ENCODE data around the gene TFF3. TPM values are rescaled to one million over a fixed set of nuclear protein-coding genes. Genes with fewer than 3 reads are reported as not detected.
A peak's percentile ranks its signal among the peaks of the same experiment; 100 is the strongest.

Gene TFF3
- total RNA-seq, 1 donor from 2014 or later, result 40.3 TPM

- Mint-ChIP-seq H3K9me3 (ENCODE audit: low read depth) (no peaks in the 10 kb centered on the region), H3K36me3 (ENCODE audit: insufficient read depth) (no peaks in the 10 kb centered on the region), H3K4me1 (ENCODE audit: low read depth) (peaks cover 2% of the 10 kb centered on the region), H3K27me3 (peaks cover 2% of the 10 kb centered on the region), H3K4me3 (ENCODE audit: low read depth) (no peak overlapping the region), H3K27ac (no peak overlapping the region)
- no peak for DNase-seq (ENCODE audit: low spot score, unreplicated experiment)
- TF ChIP-seq, protein P1, sequence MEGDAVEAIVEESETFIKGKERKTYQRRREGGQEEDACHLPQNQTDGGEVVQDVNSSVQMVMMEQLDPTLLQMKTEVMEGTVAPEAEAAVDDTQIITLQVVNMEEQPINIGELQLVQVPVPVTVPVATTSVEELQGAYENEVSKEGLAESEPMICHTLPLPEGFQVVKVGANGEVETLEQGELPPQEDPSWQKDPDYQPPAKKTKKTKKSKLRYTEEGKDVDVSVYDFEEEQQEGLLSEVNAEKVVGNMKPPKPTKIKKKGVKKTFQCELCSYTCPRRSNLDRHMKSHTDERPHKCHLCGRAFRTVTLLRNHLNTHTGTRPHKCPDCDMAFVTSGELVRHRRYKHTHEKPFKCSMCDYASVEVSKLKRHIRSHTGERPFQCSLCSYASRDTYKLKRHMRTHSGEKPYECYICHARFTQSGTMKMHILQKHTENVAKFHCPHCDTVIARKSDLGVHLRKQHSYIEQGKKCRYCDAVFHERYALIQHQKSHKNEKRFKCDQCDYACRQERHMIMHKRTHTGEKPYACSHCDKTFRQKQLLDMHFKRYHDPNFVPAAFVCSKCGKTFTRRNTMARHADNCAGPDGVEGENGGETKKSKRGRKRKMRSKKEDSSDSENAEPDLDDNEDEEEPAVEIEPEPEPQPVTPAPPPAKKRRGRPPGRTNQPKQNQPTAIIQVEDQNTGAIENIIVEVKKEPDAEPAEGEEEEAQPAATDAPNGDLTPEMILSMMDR (IDR thresholded peaks at IDR 0.05; ENCODE audit: unreplicated experiment), result no peak
Observed at GRCh38 chr21:42343101-42343500, 27.9 kb upstream of the TFF3 start.

- Mint-ChIP-seq H3K27ac (no peak overlapping the region), H3K4me1 (ENCODE audit: low read depth) (peaks cover 9% of the 10 kb centered on the region), H3K9me3 (ENCODE audit: low read depth) (no peaks in the 10 kb centered on the region), H3K27me3 (peaks cover 2% of the 10 kb centered on the region), H3K4me3 (ENCODE audit: low read depth) (no peak overlapping the region), H3K36me3 (ENCODE audit: insufficient read depth) (no peaks in the 10 kb centered on the region)
- TF ChIP-seq, protein P1 (IDR thresholded peaks at IDR 0.05; ENCODE audit: unreplicated experiment), result no peak
- DNase-seq (ENCODE audit: low spot score, unreplicated experiment), result no peak
Observed at GRCh38 chr21:42341776-42342542, 26.8 kb upstream of the TFF3 start.

GRCh38 chr21:42340187-42341050, 25.2 kb upstream of the TFF3 start:
- no peak overlapping the region for H3K4me3 Mint-ChIP-seq (ENCODE audit: low read depth)
- TF ChIP-seq, protein P1 (IDR thresholded peaks at IDR 0.05; ENCODE audit: unreplicated experiment), result no peak
- H3K4me1 Mint-ChIP-seq (ENCODE audit: low read depth), result peaks cover 10% of the 10 kb centered on the region
- no peaks in the 10 kb centered on the region for H3K27me3 Mint-ChIP-seq
- no peak for DNase-seq (ENCODE audit: low spot score, unreplicated experiment)
- H3K27ac Mint-ChIP-seq, result peak overlapping the region; percentile 69
- no peaks in the 10 kb centered on the region for H3K36me3 Mint-ChIP-seq (ENCODE audit: insufficient read depth)
- H3K9me3 Mint-ChIP-seq (ENCODE audit: low read depth), result no peaks in the 10 kb centered on the region

DNA sequence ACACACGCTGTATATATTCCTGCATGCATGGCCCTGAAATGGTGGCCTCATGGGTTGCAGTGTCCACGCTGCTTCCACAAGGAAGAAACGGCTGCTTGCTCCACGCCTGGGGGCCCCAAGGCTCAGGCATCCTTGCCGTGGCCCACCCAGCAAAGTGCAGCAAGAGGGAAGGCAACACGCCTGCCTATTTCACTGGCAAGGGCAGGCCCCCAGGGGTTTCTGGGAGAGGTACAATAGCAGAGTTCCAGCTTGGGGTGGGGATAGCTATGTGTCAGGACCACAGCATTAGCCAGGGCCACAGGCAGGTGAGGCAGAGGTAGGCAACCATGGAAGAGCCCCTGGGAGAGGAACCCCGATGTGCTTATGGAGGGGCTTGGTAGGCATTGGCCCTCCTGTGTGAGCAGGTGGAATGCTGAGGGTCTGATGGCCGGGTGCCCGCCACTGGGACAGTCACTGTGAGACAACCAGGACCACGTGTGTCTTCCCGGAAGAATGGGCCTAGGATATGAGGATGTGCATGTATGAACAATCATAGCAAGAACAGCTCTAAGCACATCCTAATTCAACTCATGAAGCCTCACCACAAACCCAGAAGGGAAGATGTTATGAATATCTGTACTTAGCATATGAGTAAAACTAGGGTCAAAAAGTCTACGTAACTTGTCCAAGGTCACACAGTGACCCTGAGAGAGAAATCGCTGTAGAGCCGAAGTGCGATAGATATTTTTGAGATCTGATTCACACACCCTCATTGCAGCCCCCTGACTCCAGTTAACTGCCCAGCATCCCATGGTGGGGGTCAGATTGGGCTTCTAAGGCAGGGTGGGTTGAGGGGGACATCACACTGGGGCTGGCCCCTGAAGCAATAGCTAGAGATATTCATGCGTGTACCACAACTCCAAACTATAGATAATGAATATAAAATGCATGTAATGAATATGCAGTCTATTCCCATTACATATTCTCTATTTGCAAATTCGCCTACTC, 23.8 kb upstream of the TFF3 start:
- peaks cover 10% of the 10 kb centered on the region for H3K4me1 Mint-ChIP-seq (ENCODE audit: low read depth)
- TF ChIP-seq, protein P1 (IDR thresholded peaks at IDR 0.05; ENCODE audit: unreplicated experiment), result no peak
- DNase-seq (ENCODE audit: low spot score, unreplicated experiment), result no peak
- no peaks in the 10 kb centered on the region for H3K27me3 Mint-ChIP-seq
- no peak overlapping the region for H3K4me3 Mint-ChIP-seq (ENCODE audit: low read depth)
- H3K36me3 Mint-ChIP-seq (ENCODE audit: insufficient read depth), result no peaks in the 10 kb centered on the region
- no peak overlapping the region for H3K27ac Mint-ChIP-seq
- no peaks in the 10 kb centered on the region for H3K9me3 Mint-ChIP-seq (ENCODE audit: low read depth)

Data from progenitor cell of endocrine pancreas (in vitro differentiated cells).